ENCODE results near the gene PRUNE1. TPM values are rescaled to one million over a fixed set of nuclear protein-coding genes. Genes with fewer than 3 reads are reported as not detected.
A peak's percentile ranks its signal among the peaks of the same experiment; 100 is the strongest.

The PRUNE1 gene, protein sequence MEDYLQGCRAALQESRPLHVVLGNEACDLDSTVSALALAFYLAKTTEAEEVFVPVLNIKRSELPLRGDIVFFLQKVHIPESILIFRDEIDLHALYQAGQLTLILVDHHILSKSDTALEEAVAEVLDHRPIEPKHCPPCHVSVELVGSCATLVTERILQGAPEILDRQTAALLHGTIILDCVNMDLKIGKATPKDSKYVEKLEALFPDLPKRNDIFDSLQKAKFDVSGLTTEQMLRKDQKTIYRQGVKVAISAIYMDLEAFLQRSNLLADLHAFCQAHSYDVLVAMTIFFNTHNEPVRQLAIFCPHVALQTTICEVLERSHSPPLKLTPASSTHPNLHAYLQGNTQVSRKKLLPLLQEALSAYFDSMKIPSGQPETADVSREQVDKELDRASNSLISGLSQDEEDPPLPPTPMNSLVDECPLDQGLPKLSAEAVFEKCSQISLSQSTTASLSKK
- total RNA-seq = 10 to 100 TPM in 3 of 4 donors, 1 to 10 TPM in 1; 8.9 to 21.0 (median 15.9) TPM

DNA sequence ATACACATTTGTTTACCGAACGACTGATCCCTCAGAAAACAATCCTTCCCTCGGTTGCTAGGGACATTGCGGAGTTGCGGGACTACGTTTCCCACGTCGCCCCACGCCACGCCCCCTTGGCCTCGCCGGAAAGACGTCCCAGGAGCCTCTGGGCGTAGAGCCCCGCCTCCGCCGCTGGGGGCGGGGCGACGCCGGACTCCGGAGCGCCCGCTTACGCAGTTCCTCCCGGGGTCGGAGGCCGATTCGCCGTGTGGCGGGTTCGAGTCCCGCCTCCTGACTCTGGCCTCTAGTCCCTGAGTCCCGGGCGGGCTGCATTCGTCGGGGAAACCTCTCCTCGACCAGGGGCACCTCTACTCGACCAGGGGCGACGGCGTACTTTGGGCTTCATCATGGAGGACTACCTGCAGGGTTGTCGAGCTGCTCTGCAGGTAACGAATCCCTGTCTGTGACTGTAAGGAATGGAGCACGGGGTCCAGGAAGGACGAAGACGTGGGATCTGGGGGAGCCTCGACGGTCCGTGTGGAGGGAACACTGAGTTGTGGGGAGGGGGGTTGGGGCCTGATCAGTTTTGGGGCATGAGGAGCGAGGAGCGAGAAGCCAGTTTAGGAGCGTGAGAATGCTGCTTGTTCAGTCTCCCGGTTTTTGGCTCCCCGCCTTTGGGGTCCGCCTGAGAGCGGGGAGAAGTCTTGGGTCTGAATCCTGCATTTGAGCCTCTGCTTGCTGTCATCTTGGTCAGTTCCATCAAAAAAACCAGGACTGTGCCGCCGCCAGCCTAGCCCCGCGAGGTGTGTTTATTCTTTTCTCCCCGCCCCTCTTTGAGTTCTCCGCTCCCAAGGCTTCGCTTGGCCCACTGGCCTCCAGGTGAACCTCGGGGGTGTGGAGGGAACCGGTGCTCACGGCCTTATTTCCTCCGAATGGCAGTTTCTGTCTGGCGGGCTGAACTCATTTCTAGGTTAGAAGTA lies at the start of gene PRUNE1:
TSS of gene PRUNE1 (plus strand) at position 206 of the 962 bp plus-strand sequence. CDS start at position 390, 184 bp downstream.
- peaks cover 40 to 90% (median 45%) of the 10 kb centered on the region in 3 donors for H3K4me1 ChIP-seq
- H3K27ac ChIP-seq = peak within 1 kb of the TSS; percentile 88 to 95 (median 92)
- WGBS, 2 donors = 0 to 1% methylated on average over 25 to 40 of the region's 69 CpGs
- H3K27me3 ChIP-seq = no peaks in the 10 kb centered on the region
- peaks cover 0 to 16% (median 0%) of the 10 kb centered on the region in 3 donors for H3K36me3 ChIP-seq
- no peaks in the 10 kb centered on the region for H3K9me3 ChIP-seq
- peak in 2 of 4 donors; percentile 46 to 71 for TF ChIP-seq POLR2A (IDR thresholded peaks at IDR 0.05)
- TF ChIP-seq, protein P1, sequence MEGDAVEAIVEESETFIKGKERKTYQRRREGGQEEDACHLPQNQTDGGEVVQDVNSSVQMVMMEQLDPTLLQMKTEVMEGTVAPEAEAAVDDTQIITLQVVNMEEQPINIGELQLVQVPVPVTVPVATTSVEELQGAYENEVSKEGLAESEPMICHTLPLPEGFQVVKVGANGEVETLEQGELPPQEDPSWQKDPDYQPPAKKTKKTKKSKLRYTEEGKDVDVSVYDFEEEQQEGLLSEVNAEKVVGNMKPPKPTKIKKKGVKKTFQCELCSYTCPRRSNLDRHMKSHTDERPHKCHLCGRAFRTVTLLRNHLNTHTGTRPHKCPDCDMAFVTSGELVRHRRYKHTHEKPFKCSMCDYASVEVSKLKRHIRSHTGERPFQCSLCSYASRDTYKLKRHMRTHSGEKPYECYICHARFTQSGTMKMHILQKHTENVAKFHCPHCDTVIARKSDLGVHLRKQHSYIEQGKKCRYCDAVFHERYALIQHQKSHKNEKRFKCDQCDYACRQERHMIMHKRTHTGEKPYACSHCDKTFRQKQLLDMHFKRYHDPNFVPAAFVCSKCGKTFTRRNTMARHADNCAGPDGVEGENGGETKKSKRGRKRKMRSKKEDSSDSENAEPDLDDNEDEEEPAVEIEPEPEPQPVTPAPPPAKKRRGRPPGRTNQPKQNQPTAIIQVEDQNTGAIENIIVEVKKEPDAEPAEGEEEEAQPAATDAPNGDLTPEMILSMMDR (IDR thresholded peaks at IDR 0.05) = peak in 4 of 6 experiments; percentile 10 to 43 (median 40)
- DNase-seq = peak; percentile 64
- peak within 1 kb of the TSS; percentile 62 to 86 (median 76) for H3K4me3 ChIP-seq
- intact Hi-C loops (cut with DNase I) = no loop called here

DNA sequence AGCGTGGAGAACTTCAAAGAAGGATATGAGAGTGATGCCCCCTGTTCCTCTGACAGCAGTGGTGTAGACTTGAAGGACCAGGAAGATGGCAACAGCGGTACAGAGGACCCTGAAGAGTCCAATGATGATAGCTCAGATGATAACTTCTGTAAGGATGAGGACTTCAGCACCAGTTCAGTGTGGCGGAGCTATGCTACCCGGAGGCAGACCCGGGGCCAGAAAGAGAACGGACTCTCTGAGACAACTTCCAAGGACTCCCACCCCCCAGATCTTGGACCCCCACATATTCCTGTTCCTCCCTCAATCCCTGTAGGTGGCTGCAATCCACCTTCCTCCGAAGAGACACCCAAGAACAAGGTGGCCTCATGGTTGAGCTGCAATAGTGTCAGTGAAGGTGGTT lies 47.6 kb upstream of the PRUNE1 start:
- intact Hi-C loops (cut with DNase I) = no loop called here
- 96 to 98% methylated on average over 6 to 7 of the region's 7 CpGs for WGBS, 2 donors
- H3K4me1 ChIP-seq = no peaks in the 10 kb centered on the region
- no peak for TF ChIP-seq POLR2A (IDR thresholded peaks at IDR 0.05)
- TF ChIP-seq, protein P1 (IDR thresholded peaks at IDR 0.05) = no peak
- no peaks in the 10 kb centered on the region for H3K9me3 ChIP-seq
- H3K36me3 ChIP-seq = peaks cover 24 to 100% (median 41%) of the 10 kb centered on the region in 3 donors
- no peak for DNase-seq
- H3K4me3 ChIP-seq = no peak overlapping the region
- no peak overlapping the region for H3K27ac ChIP-seq
- H3K27me3 ChIP-seq = no peaks in the 10 kb centered on the region

DNA sequence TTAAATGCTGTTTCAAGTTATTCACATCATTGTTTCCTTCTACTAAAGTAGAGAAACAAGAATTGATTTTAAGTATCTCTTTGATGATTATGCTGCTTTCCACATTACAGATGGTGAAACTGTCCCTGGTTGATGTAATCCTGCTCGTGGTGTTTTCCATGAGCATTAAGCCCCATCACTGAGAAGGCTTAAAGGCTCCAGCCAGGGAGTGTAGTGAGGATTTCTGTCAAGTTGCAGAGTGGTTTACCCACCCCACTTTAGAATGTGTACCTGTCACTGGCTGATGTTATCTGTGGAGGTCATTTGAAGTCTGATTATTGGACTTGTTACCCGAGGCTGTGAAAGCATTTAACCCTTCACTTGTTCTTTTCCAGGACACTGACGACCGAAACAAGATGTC lies 46.5 kb upstream of the PRUNE1 start:
- H3K36me3 ChIP-seq = peaks cover 34 to 100% (median 52%) of the 10 kb centered on the region in 3 donors
- no peaks in the 10 kb centered on the region for H3K4me1 ChIP-seq
- no peak overlapping the region for H3K27ac ChIP-seq
- no peak for TF ChIP-seq POLR2A (IDR thresholded peaks at IDR 0.05)
- TF ChIP-seq, protein P1 (IDR thresholded peaks at IDR 0.05) = no peak
- H3K27me3 ChIP-seq = no peaks in the 10 kb centered on the region
- intact Hi-C loops (cut with DNase I) = no loop called here
- H3K4me3 ChIP-seq = no peak overlapping the region
- DNase-seq = no peak
- no peaks in the 10 kb centered on the region for H3K9me3 ChIP-seq
- 60 to 66% methylated on average over 4 of the region's 4 CpGs for WGBS, 2 donors

DNA sequence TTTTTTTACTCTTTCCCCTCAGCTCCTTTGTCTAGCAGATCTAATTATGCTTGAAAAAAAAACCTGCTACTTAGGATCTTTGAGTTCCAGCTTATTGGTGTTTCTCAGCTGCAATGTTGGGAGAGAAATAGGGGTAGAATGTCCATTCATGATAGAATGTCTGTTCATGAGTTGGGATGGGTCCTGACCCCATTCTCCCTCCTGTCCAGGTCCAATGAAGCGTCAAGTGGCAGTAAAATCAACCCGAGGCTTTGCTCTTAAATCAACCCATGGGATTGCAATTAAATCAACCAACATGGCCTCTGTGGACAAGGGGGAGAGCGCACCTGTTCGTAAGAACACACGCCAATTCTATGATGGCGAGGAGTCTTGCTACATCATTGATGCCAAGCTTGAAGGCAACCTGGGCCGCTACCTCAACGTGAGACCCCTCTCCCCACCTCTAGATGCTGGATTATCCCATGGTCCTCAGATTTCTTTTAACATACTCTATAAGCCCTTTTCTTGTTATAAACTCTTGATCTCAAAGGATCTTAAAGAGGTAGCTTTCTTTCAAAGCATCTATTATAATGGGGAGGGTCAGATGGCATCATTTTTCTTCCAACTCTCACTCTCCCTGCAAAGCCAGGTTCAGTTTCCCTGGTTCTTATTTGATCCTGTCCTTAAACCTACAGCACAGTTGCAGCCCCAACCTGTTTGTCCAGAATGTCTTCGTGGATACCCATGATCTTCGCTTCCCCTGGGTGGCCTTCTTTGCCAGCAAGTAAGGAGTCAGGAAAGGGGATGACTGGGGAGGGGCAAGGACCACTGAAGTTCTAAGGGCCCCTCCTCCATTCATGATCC lies 44.7 kb upstream of the PRUNE1 start:
- no peaks in the 10 kb centered on the region for H3K27me3 ChIP-seq
- 86 to 87% methylated on average over 9 to 10 of the region's 10 CpGs for WGBS, 2 donors
- peaks cover 50 to 100% (median 64%) of the 10 kb centered on the region in 3 donors for H3K36me3 ChIP-seq
- no peaks in the 10 kb centered on the region for H3K9me3 ChIP-seq
- intact Hi-C loops (cut with DNase I) = no loop called here
- DNase-seq = no peak
- TF ChIP-seq, protein P1 (IDR thresholded peaks at IDR 0.05) = no peak
- TF ChIP-seq POLR2A (IDR thresholded peaks at IDR 0.05) = no peak
- H3K27ac ChIP-seq = no peak overlapping the region
- H3K4me3 ChIP-seq = no peak overlapping the region
- H3K4me1 ChIP-seq = no peaks in the 10 kb centered on the region
